Measurements from ENCODE around the gene KAZN.

KAZN gene

DNA sequence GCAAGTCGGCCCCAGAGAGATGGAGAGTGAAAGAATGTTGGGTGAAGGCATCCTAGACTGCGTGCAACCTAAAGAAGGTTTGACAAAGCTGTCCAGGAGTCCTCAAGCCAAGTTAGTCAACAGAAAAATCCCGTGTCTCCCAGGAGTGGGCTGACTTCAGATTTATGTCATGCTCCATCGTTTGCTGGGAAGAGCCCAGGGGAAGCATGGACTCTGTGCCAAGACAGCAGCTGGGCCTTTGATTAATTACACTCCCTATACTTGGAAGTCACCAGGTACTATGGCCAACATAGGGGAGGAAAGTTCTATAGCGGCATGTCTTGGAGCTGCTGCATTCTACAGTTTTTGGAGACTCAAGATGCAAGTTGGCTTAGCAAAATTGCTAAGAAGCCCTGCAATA is 247.4 kb downstream of the KAZN start:
- TF ChIP-seq, protein P1, sequence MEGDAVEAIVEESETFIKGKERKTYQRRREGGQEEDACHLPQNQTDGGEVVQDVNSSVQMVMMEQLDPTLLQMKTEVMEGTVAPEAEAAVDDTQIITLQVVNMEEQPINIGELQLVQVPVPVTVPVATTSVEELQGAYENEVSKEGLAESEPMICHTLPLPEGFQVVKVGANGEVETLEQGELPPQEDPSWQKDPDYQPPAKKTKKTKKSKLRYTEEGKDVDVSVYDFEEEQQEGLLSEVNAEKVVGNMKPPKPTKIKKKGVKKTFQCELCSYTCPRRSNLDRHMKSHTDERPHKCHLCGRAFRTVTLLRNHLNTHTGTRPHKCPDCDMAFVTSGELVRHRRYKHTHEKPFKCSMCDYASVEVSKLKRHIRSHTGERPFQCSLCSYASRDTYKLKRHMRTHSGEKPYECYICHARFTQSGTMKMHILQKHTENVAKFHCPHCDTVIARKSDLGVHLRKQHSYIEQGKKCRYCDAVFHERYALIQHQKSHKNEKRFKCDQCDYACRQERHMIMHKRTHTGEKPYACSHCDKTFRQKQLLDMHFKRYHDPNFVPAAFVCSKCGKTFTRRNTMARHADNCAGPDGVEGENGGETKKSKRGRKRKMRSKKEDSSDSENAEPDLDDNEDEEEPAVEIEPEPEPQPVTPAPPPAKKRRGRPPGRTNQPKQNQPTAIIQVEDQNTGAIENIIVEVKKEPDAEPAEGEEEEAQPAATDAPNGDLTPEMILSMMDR (IDR thresholded peaks at IDR 0.05; ENCODE audit: low read depth, low read length), result no peak
- no peak overlapping the region for H3K4me3 ChIP-seq (ENCODE audit: low read depth, low read length)

- no peak overlapping the region for H3K4me3 ChIP-seq (ENCODE audit: low read depth, low read length)
- TF ChIP-seq, protein P1 (IDR thresholded peaks at IDR 0.05; ENCODE audit: low read depth, low read length), result no peak
These were observed 248.2 kb downstream of the KAZN start for GRCh38 chr1:14846688-14847087.

DNA sequence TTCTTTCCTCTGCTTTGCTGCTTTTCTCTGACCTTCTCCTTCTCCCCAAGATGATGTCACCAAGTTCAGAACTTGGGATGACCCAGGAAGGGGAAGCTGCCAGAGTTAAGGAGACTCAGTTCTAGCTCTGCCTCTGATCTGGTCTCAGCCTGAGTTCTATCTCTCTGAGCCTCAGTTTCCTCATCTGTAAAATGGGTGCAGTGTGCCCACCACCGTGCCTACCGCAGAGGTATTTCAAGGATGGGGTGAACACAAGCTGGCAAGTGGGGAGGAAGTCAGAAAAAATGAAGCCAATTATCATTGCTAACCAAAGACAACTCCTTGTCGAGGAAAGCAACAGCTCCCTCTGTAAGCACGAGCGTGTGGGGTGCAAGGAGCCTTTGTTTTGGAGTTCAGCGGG is 249.7 kb downstream of the KAZN start:
- TF ChIP-seq, protein P1 (IDR thresholded peaks at IDR 0.05; ENCODE audit: low read depth, low read length), result no peak
- no peak overlapping the region for H3K4me3 ChIP-seq (ENCODE audit: low read depth, low read length)

- TF ChIP-seq, protein P1 (IDR thresholded peaks at IDR 0.05; ENCODE audit: low read depth, low read length), result no peak
- no peak overlapping the region for H3K4me3 ChIP-seq (ENCODE audit: low read depth, low read length)
These were observed 250.1 kb downstream of the KAZN start for GRCh38 chr1:14848625-14849024.

- no peak overlapping the region for H3K4me3 ChIP-seq (ENCODE audit: low read depth, low read length)
- TF ChIP-seq, protein P1 (IDR thresholded peaks at IDR 0.05; ENCODE audit: low read depth, low read length), result no peak
These were observed 250.6 kb downstream of the KAZN start for GRCh38 chr1:14849038-14849437.

- TF ChIP-seq, protein P1 (IDR thresholded peaks at IDR 0.05; ENCODE audit: low read depth, low read length), result no peak
- H3K4me3 ChIP-seq (ENCODE audit: low read depth, low read length), result no peak overlapping the region
These were observed 252.1 kb downstream of the KAZN start for GRCh38 chr1:14850563-14850962.

DNA sequence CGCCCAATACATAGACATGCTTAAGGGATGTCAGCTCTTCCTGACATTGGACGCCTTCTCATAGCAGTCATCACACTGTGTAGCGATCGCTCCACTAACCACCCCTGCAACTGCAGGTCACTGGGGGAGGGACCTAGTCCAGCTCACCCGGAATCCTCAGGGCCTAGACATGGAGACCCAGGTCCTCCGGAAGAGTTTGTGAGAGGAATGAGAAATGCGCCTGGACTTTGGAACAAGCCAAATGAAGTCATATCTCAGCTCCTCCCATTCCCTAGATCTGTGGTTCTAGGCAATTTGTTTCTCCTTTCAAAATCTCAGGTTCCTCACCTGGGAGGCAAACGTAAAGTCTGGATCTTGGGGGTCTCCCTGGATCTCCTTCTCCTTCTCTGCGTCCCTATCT is 253.3 kb downstream of the KAZN start:
- TF ChIP-seq, protein P1 (IDR thresholded peaks at IDR 0.05; ENCODE audit: low read depth, low read length), result no peak
- no peak overlapping the region for H3K4me3 ChIP-seq (ENCODE audit: low read depth, low read length)
